HG02885 (cell line): ENCODE measurements around the gene SSTR5.

Source experiments
- ATAC-seq: cut with Tn5 transposase; IDR thresholded peaks from one replicate; pipeline ENCODE4 v1.9.1; 2021; ENCODE audit warnings: mild to moderate bottlenecking; ENCODE audit not compliant: unreplicated experiment, poor library complexity

Gene SSTR5

DNA sequence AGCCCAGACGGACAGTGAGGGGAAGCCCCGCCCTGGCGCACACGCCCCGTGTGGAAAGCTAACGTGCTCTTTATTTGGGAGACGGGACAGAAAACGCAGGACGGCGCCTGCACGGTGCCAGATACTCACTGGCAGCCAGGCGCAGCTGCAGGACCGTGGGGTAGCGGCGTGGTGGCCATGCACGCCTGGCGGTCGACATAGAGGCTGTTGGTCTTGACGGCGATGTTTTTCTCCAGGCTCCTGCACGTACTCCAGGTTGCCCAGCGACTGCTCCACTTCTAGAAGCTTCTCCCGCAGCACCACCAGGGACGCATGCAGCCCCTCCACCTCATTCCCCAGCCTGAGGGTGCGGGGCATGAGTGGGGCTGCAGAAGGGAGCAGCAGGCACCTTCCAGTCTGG is 28.6 kb downstream of the SSTR5 start:
- no peak for ATAC-seq

DNA sequence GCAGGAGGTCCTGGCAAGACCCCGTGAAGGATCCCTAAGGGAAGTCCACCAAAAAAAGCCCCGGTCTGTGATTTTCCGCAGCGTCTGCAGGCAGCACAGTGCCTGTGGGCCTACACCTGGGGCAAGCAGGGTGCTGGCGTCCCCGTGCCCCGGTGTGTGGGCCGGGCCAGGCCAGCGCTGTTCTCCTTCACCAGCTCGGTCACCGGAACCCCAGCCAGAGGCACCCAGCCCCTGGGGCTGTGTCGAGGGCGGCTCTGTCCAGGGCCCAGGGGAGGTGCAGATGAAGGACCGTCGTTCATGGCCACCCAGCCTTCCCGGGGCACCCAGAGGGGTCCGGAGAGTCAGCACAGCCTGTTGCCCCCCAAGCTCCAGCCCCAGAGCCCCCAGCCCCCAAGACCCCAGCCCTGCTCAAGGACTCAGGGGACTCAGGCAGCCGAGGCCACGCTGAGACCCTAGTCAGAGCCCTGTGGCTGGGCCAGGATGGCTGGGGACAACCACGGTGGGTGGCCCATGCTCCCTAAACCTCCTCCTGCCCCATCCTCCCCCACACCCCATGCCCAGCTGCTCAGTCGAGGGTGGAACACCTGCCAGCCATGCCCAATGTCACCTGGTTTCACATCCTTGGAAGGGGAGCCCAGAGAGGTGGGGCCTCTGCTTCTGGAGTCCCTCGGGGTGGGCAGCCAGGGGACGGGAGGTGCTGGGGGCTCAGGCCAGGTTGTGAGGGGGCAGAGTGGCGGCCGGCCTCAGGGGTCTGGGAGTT is 29.2 kb downstream of the SSTR5 start:
- ATAC-seq: no peak

DNA sequence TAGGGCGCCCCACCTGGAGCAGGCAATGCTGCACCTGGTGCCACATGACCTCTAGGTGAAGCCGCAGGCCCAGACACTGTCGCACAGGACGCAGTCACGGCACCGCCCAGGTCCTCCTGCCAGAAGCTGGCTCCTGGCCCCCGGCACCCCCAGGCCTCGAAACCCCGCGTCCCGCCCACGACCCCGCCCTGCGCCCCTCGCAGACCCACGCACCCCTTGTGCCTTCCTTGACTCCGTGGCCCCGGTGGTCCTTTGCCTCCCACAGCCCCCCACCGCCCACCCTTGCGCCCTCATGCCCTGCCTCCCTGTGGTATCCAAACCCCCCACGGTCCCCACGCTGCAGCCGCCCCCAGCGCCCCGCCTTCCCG is 29.8 kb downstream of the SSTR5 start:
- ATAC-seq: no peak

DNA sequence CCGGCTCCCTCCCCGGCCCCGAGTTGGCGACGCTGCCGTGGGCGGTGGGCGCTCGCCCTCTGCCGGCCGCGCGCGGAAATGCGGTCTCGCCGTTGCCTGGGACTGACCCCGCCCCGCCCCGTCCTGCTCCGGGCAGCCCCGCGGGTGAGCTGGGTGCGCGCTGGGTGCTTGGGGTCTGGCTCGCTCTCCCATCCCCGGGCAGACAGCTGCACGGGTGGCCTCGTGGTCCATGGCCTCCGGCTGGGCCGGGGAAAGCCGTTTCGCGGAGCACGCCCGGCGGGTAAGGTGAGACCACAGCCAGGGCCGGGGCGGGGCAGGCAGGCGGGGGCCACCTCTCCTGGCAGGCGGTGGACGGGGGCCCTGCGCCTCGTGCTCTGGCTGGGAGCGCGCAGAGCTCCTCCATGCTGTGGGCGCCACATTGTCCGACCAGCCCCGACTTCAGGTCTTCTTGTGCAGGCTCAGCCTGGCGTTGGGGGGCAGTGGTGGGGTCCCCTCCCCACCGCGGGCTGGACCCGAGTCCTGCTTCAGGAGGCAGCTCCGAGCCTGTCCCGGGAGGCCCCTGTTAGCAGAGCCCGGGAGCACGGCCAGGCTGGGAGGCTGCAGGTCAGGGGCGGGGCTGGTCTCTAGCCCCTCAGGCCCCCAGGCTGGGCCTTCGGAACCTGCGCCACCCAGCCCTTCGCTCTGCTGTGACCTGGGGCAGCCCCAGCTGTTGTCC is 30.5 kb downstream of the SSTR5 start:
- no peak for ATAC-seq

DNA sequence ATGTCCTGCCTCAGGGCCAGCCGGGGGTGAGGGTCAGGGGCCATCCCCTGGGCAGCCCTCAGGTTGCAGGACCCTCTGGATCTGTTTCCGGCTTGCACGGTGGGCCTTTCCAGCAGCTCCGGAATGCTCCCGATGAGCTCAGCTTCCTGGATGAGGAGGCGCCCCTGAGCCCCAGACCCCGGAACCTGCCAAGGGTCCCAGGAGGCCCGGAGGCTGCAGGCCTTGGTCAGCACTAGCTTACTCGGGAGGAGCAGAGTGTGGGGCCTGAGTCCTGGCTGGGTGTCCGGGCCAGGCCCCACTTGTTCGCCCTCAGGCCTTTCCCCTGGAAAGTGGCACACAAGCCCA is 31.1 kb downstream of the SSTR5 start:
- no peak for ATAC-seq

DNA sequence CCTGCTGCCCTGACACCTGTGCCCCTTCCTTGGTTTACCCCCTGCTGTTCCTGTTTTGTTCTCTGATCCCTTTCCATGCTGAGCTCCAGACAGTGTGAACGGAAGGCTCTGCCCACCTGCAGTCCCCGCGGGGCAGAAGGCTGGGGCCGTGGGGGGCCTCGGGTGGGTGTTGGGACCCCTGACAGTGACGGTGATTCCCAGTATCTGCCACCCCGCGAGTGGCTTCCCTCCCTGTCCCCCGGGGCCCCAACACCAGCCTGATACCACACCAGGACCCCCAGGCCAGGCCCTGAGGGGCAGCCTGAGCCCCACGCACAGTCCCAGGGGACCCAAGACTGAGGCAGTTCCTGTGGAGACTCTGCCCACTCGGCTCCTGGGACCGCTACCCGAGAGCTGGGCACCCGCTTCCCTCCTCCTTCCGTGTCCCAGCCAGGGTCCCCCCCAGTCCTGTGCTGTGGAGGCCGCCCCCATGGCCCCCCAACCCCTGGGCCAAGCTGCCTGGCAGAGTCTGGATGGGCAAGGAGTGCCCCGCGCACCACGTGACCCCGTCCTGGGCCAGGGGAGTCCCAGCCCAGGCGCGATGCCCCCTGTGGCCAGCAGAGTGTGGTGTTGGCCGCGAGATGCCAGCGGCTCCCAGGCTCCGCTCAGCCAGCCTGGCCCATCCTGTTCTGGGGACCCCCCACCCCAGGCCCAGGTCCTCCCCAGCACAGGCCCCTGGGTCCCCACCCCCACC is 33.5 kb downstream of the SSTR5 start:
- no peak for ATAC-seq

DNA sequence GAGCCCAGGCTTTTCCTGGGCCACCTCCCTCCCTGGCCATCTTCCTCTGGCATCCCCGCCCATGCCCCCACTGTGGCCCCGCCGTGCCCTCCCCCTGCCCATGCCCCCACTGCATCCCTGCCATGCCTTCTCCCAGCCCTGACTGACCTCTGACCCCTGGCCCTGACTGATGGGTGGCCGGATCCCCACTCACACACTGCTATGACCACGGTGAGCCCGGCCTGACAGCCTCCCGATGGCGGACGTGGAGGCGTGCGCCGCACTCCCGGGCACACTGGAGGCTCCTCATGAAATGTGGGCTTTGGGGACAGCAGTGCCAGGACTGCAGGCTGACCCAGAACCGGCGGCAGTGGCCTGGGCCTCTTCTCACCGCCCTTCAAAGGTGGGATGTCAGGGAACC is 34.1 kb downstream of the SSTR5 start:
- ATAC-seq: no peak

DNA sequence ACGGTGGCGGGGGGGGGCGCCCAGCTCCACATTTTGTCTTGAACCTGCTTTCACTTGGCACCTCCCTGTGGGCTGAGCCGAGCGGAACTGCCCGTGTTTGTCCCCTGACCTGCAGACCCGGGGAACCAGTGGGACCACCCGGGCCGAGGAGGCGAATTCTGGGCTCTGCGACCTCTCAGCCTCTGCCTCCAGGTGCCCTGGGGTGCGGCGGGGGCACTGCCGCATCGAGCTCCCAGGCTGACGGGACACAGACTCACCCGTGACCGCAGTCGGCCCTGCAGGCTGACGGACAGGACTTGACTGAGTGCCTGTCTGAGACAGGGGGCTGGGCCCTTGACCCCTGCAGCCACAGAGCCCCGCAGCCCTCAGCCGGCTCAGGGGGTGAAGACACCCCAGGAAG is 34.6 kb downstream of the SSTR5 start:
- ATAC-seq: no peak

DNA sequence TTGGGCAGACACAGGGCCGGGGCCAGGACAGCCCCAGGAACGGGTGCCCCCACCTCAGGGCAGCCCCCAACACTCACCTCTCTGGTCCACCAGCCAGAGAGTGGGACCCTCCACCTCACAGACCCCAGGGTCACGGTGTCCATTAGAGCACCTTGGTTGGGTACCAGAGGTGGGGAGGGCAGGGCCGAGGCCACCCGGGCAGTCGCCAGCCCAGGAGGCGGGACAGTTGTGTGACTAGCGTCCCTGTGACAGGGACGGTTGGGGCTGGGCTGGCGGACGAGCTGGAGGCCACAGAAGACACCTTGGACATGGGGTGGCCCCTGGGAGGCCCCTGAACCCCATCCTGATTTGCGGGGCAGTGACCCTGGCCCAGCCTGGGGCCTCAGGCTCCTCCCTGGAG is 35.2 kb downstream of the SSTR5 start:
- ATAC-seq: no peak

DNA sequence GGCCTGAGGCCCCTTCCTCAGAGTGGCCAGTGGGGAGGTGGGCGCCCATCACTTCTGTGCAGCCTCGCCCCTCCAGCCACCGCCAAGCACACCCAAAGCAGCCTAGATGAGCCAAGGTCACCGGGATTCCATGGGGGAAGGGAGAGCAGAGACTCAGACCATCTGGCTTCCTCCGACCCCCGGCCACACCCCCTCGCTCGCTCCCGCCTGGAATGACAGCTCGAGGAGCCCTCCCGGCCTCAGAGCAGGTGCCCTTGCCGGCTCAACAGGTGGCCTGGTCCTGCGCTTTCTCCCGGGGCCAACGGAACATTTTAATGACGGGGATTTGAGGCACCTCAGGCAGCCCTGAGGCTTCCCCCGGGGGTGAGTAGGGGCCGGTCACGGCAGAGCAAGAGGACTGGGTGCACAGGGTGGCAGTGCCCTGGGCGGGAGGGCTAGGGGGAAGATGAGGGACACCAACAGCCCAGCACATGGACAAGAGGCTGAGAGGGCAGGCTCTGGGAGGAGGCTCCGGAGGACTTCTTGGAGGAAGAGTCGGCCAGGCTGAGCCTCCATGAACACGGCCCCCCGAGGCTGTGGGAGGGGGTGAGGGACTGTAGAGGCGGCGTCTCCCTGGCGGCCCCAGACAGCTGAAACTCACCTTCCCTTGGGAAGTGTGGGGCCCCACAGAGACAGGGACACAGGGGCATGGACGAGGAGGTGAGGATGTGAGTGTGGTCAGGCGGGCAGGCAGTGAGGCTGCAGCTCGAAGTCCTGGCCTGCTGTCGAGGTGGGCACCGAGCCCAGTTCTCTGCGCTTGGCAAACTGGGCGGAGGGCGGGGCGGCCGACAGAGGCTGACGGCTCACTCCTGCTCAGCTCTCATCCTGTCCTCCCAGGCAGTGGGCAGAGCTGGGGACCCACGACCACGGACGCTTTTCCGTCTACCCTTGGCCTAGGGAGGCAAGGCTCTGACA is 36.0 kb downstream of the SSTR5 start:
- no peak for ATAC-seq

DNA sequence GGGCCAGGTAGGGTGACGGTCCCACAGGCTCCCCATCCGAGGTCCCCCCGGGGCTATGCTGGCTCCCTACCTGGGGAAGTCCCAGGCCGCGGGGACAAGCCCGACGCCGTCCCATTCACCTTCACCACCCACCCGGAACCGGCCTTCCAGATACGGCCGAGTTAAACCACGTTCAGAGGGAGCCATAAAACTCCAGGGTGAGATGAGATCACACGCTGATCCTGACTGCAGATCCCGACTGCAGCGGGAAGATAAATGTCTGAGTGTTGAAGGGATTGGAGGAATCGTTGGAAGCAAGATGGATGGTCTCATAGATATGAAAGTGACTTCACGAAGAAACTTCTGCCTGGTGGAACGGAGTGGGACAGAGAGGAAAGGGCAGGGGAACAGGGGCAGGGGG is 37.1 kb downstream of the SSTR5 start:
- ATAC-seq: no peak

DNA sequence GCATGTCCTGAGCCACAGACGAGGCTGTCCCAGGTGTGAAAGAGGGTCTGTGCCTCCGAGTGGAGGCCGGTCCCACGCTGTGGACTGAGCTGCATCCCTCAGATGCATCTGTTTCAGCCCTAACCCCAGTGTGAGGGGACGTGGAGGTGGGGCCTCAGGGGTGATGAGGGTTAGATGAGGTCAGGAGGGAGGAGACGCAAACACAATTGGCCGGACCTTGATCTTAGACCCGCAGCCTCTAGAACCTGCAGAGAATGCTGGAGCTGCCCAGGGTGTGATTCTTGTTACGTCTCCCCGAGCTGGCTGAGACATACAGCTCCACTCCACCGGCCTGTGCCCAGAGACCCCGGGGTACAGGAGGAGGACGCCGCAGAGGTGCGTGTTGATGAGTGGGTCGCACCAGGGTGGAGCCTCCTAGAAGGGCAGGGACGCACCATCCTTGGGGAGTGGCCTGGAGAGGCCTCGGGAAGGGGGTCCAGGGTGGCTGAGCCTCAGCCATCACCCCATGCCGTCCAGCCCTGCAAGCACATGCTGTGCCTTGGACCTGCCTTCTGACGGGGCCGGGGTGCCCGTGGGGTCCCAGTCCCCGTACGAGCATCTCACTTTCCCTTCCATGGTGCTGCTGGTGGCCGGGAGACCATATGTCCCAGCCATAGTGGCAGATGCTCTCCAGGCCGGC is 40.1 kb downstream of the SSTR5 start:
- ATAC-seq: no peak

DNA sequence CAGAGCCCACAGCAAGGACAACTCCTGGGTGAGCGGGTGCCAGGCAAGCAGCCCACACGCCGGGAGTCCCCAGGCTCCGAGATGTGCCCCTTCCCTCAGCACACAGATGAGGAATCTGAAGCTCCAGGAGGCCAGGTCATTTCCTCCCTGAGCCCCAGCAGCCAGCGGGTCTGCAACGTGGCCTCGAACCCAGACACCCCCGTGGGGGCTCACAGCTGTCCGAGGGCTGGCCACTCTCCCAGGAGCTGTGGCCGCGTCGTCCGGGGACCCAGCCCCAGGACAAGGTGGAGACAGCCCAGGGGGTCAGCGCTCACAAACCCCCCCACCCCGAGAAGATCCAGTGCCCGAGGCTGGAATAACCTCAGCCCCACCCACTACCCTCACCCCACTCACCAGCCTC is 40.9 kb downstream of the SSTR5 start:
- no peak for ATAC-seq

DNA sequence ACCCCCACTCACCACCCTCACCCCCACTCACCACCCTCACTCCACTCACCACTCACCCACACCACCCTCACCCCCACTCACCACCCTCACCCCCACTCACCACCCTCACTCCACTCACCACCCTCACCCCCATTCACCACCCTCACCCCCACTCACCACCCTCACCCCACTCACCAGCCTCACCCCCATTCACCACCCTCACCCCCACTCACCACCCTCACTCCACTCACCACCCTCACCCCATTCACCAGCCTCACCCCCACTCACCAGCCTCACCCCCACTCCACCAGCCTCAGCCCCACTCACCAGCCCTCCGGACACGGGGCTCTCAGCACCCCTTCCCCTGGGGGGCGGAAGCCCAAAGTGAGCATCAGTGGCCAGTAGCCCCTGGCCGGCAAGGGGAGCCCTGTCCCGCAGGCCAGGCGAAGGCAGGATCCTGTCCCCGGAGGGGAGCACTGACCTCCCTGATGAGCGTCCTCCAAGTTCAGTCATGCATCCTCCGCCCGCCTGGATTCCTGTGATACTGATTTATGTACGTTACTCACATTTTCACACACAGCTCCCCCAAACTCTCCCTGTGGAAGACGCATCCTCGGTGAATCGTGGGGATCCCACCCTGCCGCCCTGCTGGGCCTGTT is 41.5 kb downstream of the SSTR5 start:
- ATAC-seq: no peak

DNA sequence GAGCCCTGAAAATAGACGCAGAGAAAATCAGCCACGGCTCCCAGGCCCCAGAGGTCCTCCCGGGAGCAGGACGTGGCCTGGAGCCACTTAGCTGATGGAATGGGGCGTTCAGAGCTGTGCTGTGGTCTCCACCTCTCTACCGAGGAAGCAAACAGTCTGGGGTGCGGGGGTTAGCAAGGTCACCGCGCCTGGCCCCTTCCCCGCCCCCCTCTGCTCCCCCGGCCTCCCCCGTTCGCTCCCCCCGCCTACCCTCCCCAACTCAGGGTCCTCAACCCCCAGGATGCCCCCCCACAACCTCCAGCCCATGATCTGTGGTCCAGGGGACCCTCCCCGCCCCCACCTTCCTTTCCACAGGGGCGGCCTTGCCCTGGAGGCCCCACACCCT is 44.1 kb downstream of the SSTR5 start:
- ATAC-seq: no peak

DNA sequence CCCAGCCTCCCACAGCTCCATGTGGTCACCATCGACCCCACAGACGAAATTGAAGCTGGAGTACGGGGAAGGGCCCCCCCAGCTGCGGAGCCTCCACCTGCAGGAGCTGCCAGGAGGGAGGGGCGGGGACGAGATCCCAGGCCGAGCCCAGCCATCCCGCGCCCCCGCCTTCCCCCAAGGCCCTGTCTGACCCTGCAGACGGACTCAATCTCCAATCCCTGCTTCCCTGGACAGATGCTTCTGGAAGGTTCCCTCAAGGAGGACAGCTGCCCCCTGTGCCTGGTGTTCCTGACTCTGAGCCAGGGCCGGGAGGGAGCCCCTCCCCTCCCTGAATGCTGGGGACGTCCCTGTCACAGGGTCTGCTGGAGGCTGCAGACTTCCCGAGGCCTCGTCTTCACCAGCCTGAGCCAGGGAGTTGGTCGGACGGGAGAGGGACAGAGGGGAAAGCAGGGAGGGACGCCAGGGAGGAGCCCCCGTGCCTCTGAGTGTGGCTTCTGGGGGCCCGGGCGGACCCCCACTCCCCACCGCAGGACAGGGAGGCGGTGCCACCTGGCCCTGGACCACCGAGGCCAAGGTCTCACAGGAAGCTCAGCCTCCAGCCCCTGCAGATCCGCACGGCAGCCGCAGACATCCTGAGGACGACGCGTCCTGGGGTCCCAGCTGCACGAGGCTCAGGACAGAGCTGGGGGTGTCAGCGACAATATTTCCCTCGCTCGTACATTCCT is 44.8 kb downstream of the SSTR5 start:
- no peak for ATAC-seq

DNA sequence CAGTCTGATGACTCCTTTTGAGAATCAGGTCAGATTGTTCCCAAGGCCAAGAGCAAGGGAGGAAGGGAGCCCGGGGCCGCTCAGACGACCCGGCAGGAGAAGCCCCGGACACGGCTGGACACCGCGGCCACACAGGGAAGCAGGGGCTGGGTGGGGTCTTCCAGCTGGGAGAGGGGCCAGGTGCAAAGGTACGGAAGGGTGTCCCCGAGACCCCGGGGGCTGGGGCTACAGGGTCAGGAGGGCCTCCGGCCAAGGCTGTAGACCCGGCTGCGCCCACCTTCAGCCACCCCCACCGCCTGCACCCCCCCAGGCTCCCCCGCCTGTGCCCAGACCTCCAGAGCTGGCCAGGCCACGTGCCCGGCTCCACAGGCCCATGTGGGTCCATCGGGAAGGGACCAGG is 45.4 kb downstream of the SSTR5 start:
- no peak for ATAC-seq

DNA sequence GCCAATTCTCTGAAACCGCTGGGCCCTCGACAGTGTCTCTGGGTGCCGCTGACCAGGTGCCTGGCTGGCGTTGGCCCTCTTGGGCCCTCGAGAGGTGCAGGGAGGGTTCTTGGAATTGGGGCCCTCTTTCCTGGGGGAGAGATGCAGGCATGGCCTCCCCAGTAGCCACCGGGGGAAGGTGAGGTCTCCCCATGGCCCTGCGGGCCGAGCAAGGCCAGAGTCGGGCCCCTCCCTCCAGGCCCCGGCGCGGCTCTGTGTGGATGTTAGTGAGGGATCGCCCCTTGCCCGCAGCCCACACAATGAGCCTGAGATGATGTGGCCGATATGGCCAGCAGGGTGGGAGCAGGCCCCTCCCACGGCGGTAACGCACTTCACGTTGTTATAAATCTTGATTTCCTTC is 46.6 kb downstream of the SSTR5 start:
- ATAC-seq: no peak
